ENCODE measurements around the gene HK2. TPM values are rescaled to one million over a fixed set of nuclear protein-coding genes. Genes with fewer than 3 reads are reported as not detected.
A peak's percentile ranks its signal among the peaks of the same experiment; 100 is the strongest.

The HK2 gene
- total and polyA plus RNA-seq, 2 donors: 4.8 to 8.2 TPM

GRCh38 chr2:74908748-74909444, 75.0 kb downstream of the HK2 start:
- Histone ChIP-seq H3K27me3 (ENCODE audit: control insufficient read depth in 2 of 2, insufficient read depth in 1 of 2, low read length in 1 of 2) (peaks cover 0 to 9% of the 10 kb centered on the region in 2 donors), H3K36me3 (ENCODE audit: control insufficient read depth in 2 of 2, insufficient read depth in 2 of 2, low read length in 1 of 2) (no peaks in the 10 kb centered on the region), H3K27ac (ENCODE audit: low read depth in 1 of 2, low read length in 1 of 2) (no peak overlapping the region), H3K4me1 (ENCODE audit: control insufficient read depth in 2 of 2, insufficient read depth in 2 of 2, low read length in 2 of 2) (peaks cover 0 to 7% of the 10 kb centered on the region in 2 donors), H3K4me3 (ENCODE audit: low read length in 2 of 2) (no peak overlapping the region), H3K9me3 (ENCODE audit: control insufficient read depth in 2 of 2, insufficient read depth in 1 of 2, low read length in 1 of 2) (no peaks in the 10 kb centered on the region)
- WGBS: 43% methylated on average over 31 of the region's 31 CpGs
- no peak for DNase-seq (ENCODE audit: low read depth in 6 of 9, low spot score in 9 of 9)

- Histone ChIP-seq H3K36me3 (ENCODE audit: control insufficient read depth in 2 of 2, insufficient read depth in 2 of 2, low read length in 1 of 2) (no peaks in the 10 kb centered on the region), H3K4me3 (ENCODE audit: low read length in 2 of 2) (no peak overlapping the region), H3K27ac (ENCODE audit: low read depth in 1 of 2, low read length in 1 of 2) (no peak overlapping the region), H3K27me3 (ENCODE audit: control insufficient read depth in 2 of 2, insufficient read depth in 1 of 2, low read length in 1 of 2) (peaks cover 0 to 9% of the 10 kb centered on the region in 2 donors), H3K4me1 (ENCODE audit: control insufficient read depth in 2 of 2, insufficient read depth in 2 of 2, low read length in 2 of 2) (peaks cover 0 to 7% of the 10 kb centered on the region in 2 donors), H3K9me3 (ENCODE audit: control insufficient read depth in 2 of 2, insufficient read depth in 1 of 2, low read length in 1 of 2) (no peaks in the 10 kb centered on the region)
- 96% methylated on average over 1 of the region's 1 CpG for whole genome bisulfite sequencing
- no peak for DNase-seq (ENCODE audit: low read depth in 6 of 9, low spot score in 9 of 9)
Observed at GRCh38 chr2:74910245-74910644, 76.3 kb downstream of the HK2 start.

- Histone ChIP-seq H3K27ac (ENCODE audit: low read depth in 1 of 2, low read length in 1 of 2) (no peak overlapping the region), H3K4me1 (ENCODE audit: control insufficient read depth in 2 of 2, insufficient read depth in 2 of 2, low read length in 2 of 2) (peaks cover 0 to 7% of the 10 kb centered on the region in 2 donors), H3K9me3 (ENCODE audit: control insufficient read depth in 2 of 2, insufficient read depth in 1 of 2, low read length in 1 of 2) (no peaks in the 10 kb centered on the region), H3K4me3 (ENCODE audit: low read length in 2 of 2) (no peak overlapping the region), H3K36me3 (ENCODE audit: control insufficient read depth in 2 of 2, insufficient read depth in 2 of 2, low read length in 1 of 2) (no peaks in the 10 kb centered on the region), H3K27me3 (ENCODE audit: control insufficient read depth in 2 of 2, insufficient read depth in 1 of 2, low read length in 1 of 2) (peaks cover 0 to 9% of the 10 kb centered on the region in 2 donors)
- WGBS: 71% methylated on average over 4 of the region's 4 CpGs
- DNase-seq (ENCODE audit: low read depth in 6 of 9, low spot score in 9 of 9): no peak
Observed at GRCh38 chr2:74911061-74911460, 77.1 kb downstream of the HK2 start.

GRCh38 chr2:74915743-74916142, 81.8 kb downstream of the HK2 start:
- DNase-seq (ENCODE audit: low read depth in 6 of 9, low spot score in 9 of 9): no peak
- Histone ChIP-seq H3K36me3 (ENCODE audit: control insufficient read depth in 2 of 2, insufficient read depth in 2 of 2, low read length in 1 of 2) (no peaks in the 10 kb centered on the region), H3K9me3 (ENCODE audit: control insufficient read depth in 2 of 2, insufficient read depth in 1 of 2, low read length in 1 of 2) (no peaks in the 10 kb centered on the region), H3K27me3 (ENCODE audit: control insufficient read depth in 2 of 2, insufficient read depth in 1 of 2, low read length in 1 of 2) (peaks cover 7 to 10% of the 10 kb centered on the region in 2 donors), H3K27ac (ENCODE audit: low read depth in 1 of 2, low read length in 1 of 2) (no peak overlapping the region), H3K4me3 (ENCODE audit: low read length in 2 of 2) (no peak overlapping the region), H3K4me1 (ENCODE audit: control insufficient read depth in 2 of 2, insufficient read depth in 2 of 2, low read length in 2 of 2) (peaks cover 0 to 3% of the 10 kb centered on the region in 2 donors)
- 47% methylated on average over 4 of the region's 4 CpGs for WGBS

DNA sequence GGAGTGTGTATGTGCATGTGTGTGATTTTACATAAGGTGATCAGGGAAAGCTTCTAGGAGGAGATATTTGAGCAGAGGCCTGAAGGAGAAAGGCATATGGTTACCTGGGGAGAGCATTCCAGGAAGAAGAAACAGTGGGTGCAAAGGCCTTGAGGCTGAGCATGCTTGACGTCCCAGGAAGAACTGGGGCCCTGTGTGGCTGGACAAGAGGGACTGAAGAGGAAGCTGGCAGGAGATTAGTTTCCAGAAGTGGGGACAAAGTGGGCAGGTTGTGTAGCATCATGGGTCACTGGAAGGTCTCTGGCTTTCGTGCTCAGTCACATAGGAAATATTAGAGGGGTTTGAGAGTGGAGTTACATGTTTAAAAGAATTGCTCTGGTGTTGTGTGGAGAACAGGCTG, 82.5 kb downstream of the HK2 start:
- DNase-seq (ENCODE audit: low read depth in 6 of 9, low spot score in 9 of 9): no peak
- Histone ChIP-seq H3K4me3 (ENCODE audit: low read length in 2 of 2) (no peak overlapping the region), H3K27ac (ENCODE audit: low read depth in 1 of 2, low read length in 1 of 2) (no peak overlapping the region), H3K36me3 (ENCODE audit: control insufficient read depth in 2 of 2, insufficient read depth in 2 of 2, low read length in 1 of 2) (no peaks in the 10 kb centered on the region), H3K27me3 (ENCODE audit: control insufficient read depth in 2 of 2, insufficient read depth in 1 of 2, low read length in 1 of 2) (peaks cover 11 to 12% of the 10 kb centered on the region in 2 donors), H3K4me1 (ENCODE audit: control insufficient read depth in 2 of 2, insufficient read depth in 2 of 2, low read length in 2 of 2) (peaks cover 0 to 3% of the 10 kb centered on the region in 2 donors), H3K9me3 (ENCODE audit: control insufficient read depth in 2 of 2, insufficient read depth in 1 of 2, low read length in 1 of 2) (no peaks in the 10 kb centered on the region)
- WGBS: 82% methylated on average over 2 of the region's 2 CpGs

DNA sequence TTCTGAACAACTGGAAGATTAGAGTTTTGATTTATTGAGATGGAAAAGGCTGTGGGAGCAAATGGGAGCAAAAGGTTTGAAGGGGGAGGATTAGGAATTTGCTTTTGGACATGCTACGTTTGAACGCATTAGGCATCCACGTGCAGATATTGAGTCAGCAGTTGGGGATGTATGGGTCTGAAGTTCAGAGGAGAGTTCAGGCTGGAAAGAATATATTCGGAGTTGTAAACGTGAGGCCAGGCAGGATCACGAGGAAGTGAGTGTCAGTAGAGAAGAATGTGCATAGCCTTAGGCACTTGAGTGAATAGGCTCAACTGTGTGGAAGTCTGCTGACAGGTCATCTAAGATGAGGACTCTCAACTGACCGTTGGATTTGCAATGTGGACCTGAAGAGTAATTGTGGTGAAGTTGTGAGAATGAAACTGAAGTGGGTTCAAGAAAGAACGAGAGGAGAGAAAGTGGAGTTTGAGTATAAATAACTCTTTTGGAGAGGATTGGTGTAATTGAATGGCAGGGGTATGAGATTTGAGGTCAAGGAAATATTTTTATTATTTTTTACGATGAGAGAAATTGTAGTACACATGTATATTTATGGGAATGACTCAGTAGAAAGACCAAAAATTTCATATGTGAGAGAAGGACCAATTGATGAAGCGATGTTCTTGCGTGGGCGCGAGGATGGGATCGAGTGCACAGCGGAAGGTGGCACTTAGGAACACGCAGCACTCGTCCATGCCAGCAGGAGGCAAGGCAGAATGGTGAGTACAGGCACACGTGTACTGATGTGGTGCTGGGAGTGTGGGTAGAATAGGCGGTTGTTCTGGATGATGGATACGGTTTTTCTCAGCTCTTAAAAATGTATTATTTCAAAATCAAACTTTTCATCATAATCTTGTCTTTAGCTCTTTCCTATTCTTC, 84.0 kb downstream of the HK2 start:
- Histone ChIP-seq H3K9me3 (ENCODE audit: control insufficient read depth in 2 of 2, insufficient read depth in 1 of 2, low read length in 1 of 2) (no peaks in the 10 kb centered on the region), H3K4me3 (ENCODE audit: low read length in 2 of 2) (no peak overlapping the region), H3K27ac (ENCODE audit: low read depth in 1 of 2, low read length in 1 of 2) (no peak overlapping the region), H3K36me3 (ENCODE audit: control insufficient read depth in 2 of 2, insufficient read depth in 2 of 2, low read length in 1 of 2) (no peaks in the 10 kb centered on the region), H3K4me1 (ENCODE audit: control insufficient read depth in 2 of 2, insufficient read depth in 2 of 2, low read length in 2 of 2) (peaks cover 0 to 3% of the 10 kb centered on the region in 2 donors), H3K27me3 (ENCODE audit: control insufficient read depth in 2 of 2, insufficient read depth in 1 of 2, low read length in 1 of 2) (peaks cover 11 to 12% of the 10 kb centered on the region in 2 donors)
- DNase-seq (ENCODE audit: low read depth in 6 of 9, low spot score in 9 of 9): no peak
- 91% methylated on average over 20 of the region's 20 CpGs for WGBS

GRCh38 chr2:74919827-74920226, 85.9 kb downstream of the HK2 start:
- H3K9me3 ChIP-seq (ENCODE audit: control insufficient read depth in 2 of 2, insufficient read depth in 1 of 2, low read length in 1 of 2): no peaks in the 10 kb centered on the region
- H3K4me3 ChIP-seq (ENCODE audit: low read length in 2 of 2): peak overlapping the region; percentile 35 to 42
- no peaks in the 10 kb centered on the region for H3K36me3 ChIP-seq (ENCODE audit: control insufficient read depth in 2 of 2, insufficient read depth in 2 of 2, low read length in 1 of 2)
- 4% methylated on average over 34 of the region's 34 CpGs for WGBS
- DNase-seq (ENCODE audit: low read depth in 6 of 9, low spot score in 9 of 9): peak in 8 of 9 donors; percentile 23 to 79 (median 51)
- H3K27me3 ChIP-seq (ENCODE audit: control insufficient read depth in 2 of 2, insufficient read depth in 1 of 2, low read length in 1 of 2): peaks cover 11 to 12% of the 10 kb centered on the region in 2 donors
- no peak overlapping the region for H3K27ac ChIP-seq (ENCODE audit: low read depth in 1 of 2, low read length in 1 of 2)
- peaks cover 0 to 3% of the 10 kb centered on the region in 2 donors for H3K4me1 ChIP-seq (ENCODE audit: control insufficient read depth in 2 of 2, insufficient read depth in 2 of 2, low read length in 2 of 2)

GRCh38 chr2:74921236-74921736, 87.4 kb downstream of the HK2 start:
- Histone ChIP-seq H3K4me3 (ENCODE audit: low read length in 2 of 2) (no peak overlapping the region), H3K9me3 (ENCODE audit: control insufficient read depth in 2 of 2, insufficient read depth in 1 of 2, low read length in 1 of 2) (no peaks in the 10 kb centered on the region), H3K27ac (ENCODE audit: low read depth in 1 of 2, low read length in 1 of 2) (no peak overlapping the region), H3K36me3 (ENCODE audit: control insufficient read depth in 2 of 2, insufficient read depth in 2 of 2, low read length in 1 of 2) (no peaks in the 10 kb centered on the region), H3K4me1 (ENCODE audit: control insufficient read depth in 2 of 2, insufficient read depth in 2 of 2, low read length in 2 of 2) (peaks cover 0 to 3% of the 10 kb centered on the region in 2 donors), H3K27me3 (ENCODE audit: control insufficient read depth in 2 of 2, insufficient read depth in 1 of 2, low read length in 1 of 2) (peaks cover 11 to 12% of the 10 kb centered on the region in 2 donors)
- DNase-seq (ENCODE audit: low read depth in 6 of 9, low spot score in 9 of 9): no peak
- WGBS: 96% methylated on average over 2 of the region's 2 CpGs

Measured in thymus (tissue), 11 donors.